GM23338 (cell line): Measurements from ENCODE around the gene TTC39A. TPM values are rescaled to one million over a fixed set of nuclear protein-coding genes. Genes with fewer than 3 reads are reported as not detected.

Source experiments
- ATAC-seq: fragments of 200-7000 bp; cut with Tn5 transposase; 3 replicates; pipeline ENCODE4 v1.9.1; 2020
- DNase-seq: peaks from one replicate; pipeline ENCODE4 v3.0.0-alpha.2; 2015; ENCODE audit warnings: low spot score
- H2AFZ ChIP-seq: fragments of 200-600 bp; sonication (generic); 2 replicates; pipeline ENCODE4 v1.8.0; 2016; ENCODE audit warnings: antibody characterized with exemption, mild to moderate bottlenecking, moderate library complexity
- H3F3A ChIP-seq: fragments of 200-600 bp; sonication (generic); replicated peaks from 2 replicates; pipeline ENCODE4 v1.8.0; 2017; ENCODE audit warnings: antibody characterized with exemption, mixed run types, low read depth
- H3K27ac ChIP-seq: fragments of 200-600 bp; sonication (generic); 2 replicates; pipeline ENCODE4 v1.6.1; 2016; ENCODE audit warnings: low read depth
- H3K27me3 ChIP-seq: fragments of 200-600 bp; sonication (generic); 2 replicates; pipeline ENCODE4 v1.8.0; 2016; ENCODE audit warnings: mild to moderate bottlenecking, mixed run types, moderate library complexity; ENCODE audit not compliant: insufficient read depth
- H3K36me3 ChIP-seq: fragments of 200-600 bp; sonication (generic); 2 replicates; pipeline ENCODE4 v1.8.0; 2016; ENCODE audit warnings: mild to moderate bottlenecking; ENCODE audit not compliant: insufficient read depth
- H3K4me1 ChIP-seq: fragments of 200-600 bp; sonication (generic); 2 replicates; pipeline ENCODE4 v1.8.0; 2016; ENCODE audit warnings: mild to moderate bottlenecking, moderate library complexity; ENCODE audit not compliant: insufficient read depth
- H3K4me2 ChIP-seq: fragments of 200-600 bp; sonication (generic); 2 replicates; pipeline ENCODE4 v1.7.1; 2017; ENCODE audit warnings: mixed run types
- H3K4me3 ChIP-seq: fragments of 200-600 bp; sonication (generic); 2 replicates; pipeline ENCODE4 v1.6.1; 2016; ENCODE audit warnings: mixed run types
- H3K79me2 ChIP-seq: fragments of 200-600 bp; sonication (generic); replicated peaks from 2 replicates; pipeline ENCODE4 v1.8.0; 2017; ENCODE audit warnings: mild to moderate bottlenecking; ENCODE audit not compliant: insufficient read depth
- H3K9me2 ChIP-seq: fragments of 200-600 bp; sonication (generic); 2 replicates; pipeline ENCODE4 v1.8.0; 2017; ENCODE audit not compliant: insufficient read depth
- H4K20me1 ChIP-seq: fragments of 200-600 bp; sonication (generic); replicated peaks from 2 replicates; pipeline ENCODE4 v1.8.0; 2017; ENCODE audit warnings: mild to moderate bottlenecking; ENCODE audit not compliant: insufficient read depth
- H3K27ac Mint-ChIP-seq: 2 replicates; pipeline ENCODE4 v1.8.0; 2020; ENCODE audit warnings: inconsistent platforms, mild to moderate bottlenecking, moderate library complexity, mixed read lengths
- H3K27me3 Mint-ChIP-seq: 3 replicates; pipeline ENCODE4 v1.8.0; 2022; ENCODE audit warnings: low read depth, mild to moderate bottlenecking, moderate library complexity, mixed read lengths, inconsistent platforms; ENCODE audit not compliant: insufficient read depth, poor library complexity
- H3K36me3 Mint-ChIP-seq: 3 replicates; pipeline ENCODE4 v1.8.0; 2021; ENCODE audit warnings: low read depth, mild to moderate bottlenecking, inconsistent platforms, moderate library complexity, mixed read lengths
- H3K4me1 Mint-ChIP-seq: 3 replicates; pipeline ENCODE4 v1.8.0; 2020; ENCODE audit warnings: mild to moderate bottlenecking, inconsistent platforms, mixed read lengths
- H3K4me3 Mint-ChIP-seq: 3 replicates; pipeline ENCODE4 v1.8.0; 2021; ENCODE audit warnings: moderate library complexity, mild to moderate bottlenecking, inconsistent platforms, mixed read lengths
- H3K9me3 Mint-ChIP-seq: 3 replicates; pipeline ENCODE4 v1.8.0; 2020; ENCODE audit warnings: moderate library complexity, mild to moderate bottlenecking, inconsistent platforms, mixed read lengths
- ETS1 ChIP-seq: IDR thresholded peaks from 2 replicates; pipeline ENCODE4 v1.6.1; 2016; ENCODE audit warnings: antibody characterized with exemption
- EZH2phosphoT487 ChIP-seq: fragments of 200-600 bp; sonication (generic); IDR thresholded peaks from one replicate; pipeline ENCODE4 v1.8.1; 2018; ENCODE audit warnings: antibody characterized with exemption; ENCODE audit not compliant: unreplicated experiment
- JUNB ChIP-seq: IDR thresholded peaks from one replicate; pipeline ENCODE4 v1.6.1; 2016; ENCODE audit warnings: antibody characterized with exemption; ENCODE audit not compliant: unreplicated experiment
- POLR2AphosphoS5 ChIP-seq: IDR thresholded peaks from 2 replicates; pipeline ENCODE4 v1.6.1; 2016; ENCODE audit warnings: antibody characterized with exemption, low read depth
- ZNF114 ChIP-seq: fragments of 250-450 bp; sonication (Bioruptor Pico); IDR thresholded peaks from 2 replicates; pipeline ENCODE4 v1.5.0; 2020; ENCODE audit warnings: mild to moderate bottlenecking, moderate library complexity
- ZNF331 ChIP-seq: fragments of 250-450 bp; sonication (Bioruptor Pico); IDR thresholded peaks from 2 replicates; pipeline ENCODE4 v1.5.0; 2020; ENCODE audit warnings: low read depth, mild to moderate bottlenecking, moderate library complexity
- ZNF462 ChIP-seq: fragments of 250-450 bp; sonication (Bioruptor Pico); IDR thresholded peaks from 2 replicates; pipeline ENCODE4 v1.5.0; 2020; ENCODE audit warnings: mild to moderate bottlenecking, moderate library complexity
- polyA plus RNA-seq: library from polyadenylated mRNA; unstranded; fragments of >200 nt; fragmentation: Nextera tagmentation; extraction: Ambion mirVana; gene quantifications from 2 replicates; pipeline ENCODE4 v1.2.1, GENCODE V29; 2016
- total RNA-seq: library from RNA; depleted of rRNA; stranded (reverse); fragments of >200 nt; shearing (Covaris generic); gene quantifications from 2 replicates; pipeline ENCODE4 v1.2.3, GENCODE V29; 2014
- TF ChIP-seq, protein P1 (sequence below): IDR thresholded peaks from one replicate; pipeline ENCODE4 v1.6.1; 2018; ENCODE audit warnings: antibody characterized with exemption; ENCODE audit not compliant: unreplicated experiment

The TTC39A gene
- total and polyA plus RNA-seq, 2 experiments from 2014 or later = 2.3 to 7.1 TPM

- H3K4me2 ChIP-seq = no peak overlapping the region
- no peak overlapping the region for H3K27ac ChIP-seq
- H3F3A ChIP-seq = no peaks in the 10 kb centered on the region
- H2AFZ ChIP-seq = no peak overlapping the region
- no peaks in the 10 kb centered on the region for H3K36me3 ChIP-seq
- H3K79me2 ChIP-seq = peaks cover 83% of the 10 kb centered on the region
- H3K4me1 ChIP-seq = peaks cover 14% of the 10 kb centered on the region
- TF ChIP-seq POLR2AphosphoS5 (no peak), JUNB (no peak), EZH2phosphoT487 (no peak), ETS1 (no peak), ZNF462 (no peak), ZNF331 (CRISPR knock-in tag) (no peak), ZNF114 (CRISPR knock-in tag) (no peak)
- TF ChIP-seq, protein P1, sequence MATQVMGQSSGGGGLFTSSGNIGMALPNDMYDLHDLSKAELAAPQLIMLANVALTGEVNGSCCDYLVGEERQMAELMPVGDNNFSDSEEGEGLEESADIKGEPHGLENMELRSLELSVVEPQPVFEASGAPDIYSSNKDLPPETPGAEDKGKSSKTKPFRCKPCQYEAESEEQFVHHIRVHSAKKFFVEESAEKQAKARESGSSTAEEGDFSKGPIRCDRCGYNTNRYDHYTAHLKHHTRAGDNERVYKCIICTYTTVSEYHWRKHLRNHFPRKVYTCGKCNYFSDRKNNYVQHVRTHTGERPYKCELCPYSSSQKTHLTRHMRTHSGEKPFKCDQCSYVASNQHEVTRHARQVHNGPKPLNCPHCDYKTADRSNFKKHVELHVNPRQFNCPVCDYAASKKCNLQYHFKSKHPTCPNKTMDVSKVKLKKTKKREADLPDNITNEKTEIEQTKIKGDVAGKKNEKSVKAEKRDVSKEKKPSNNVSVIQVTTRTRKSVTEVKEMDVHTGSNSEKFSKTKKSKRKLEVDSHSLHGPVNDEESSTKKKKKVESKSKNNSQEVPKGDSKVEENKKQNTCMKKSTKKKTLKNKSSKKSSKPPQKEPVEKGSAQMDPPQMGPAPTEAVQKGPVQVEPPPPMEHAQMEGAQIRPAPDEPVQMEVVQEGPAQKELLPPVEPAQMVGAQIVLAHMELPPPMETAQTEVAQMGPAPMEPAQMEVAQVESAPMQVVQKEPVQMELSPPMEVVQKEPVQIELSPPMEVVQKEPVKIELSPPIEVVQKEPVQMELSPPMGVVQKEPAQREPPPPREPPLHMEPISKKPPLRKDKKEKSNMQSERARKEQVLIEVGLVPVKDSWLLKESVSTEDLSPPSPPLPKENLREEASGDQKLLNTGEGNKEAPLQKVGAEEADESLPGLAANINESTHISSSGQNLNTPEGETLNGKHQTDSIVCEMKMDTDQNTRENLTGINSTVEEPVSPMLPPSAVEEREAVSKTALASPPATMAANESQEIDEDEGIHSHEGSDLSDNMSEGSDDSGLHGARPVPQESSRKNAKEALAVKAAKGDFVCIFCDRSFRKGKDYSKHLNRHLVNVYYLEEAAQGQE = no peak
- Mint-ChIP-seq H3K36me3 (no peaks in the 10 kb centered on the region), H3K27me3 (peaks cover 3% of the 10 kb centered on the region), H3K4me1 (peaks cover 25% of the 10 kb centered on the region), H3K9me3 (no peaks in the 10 kb centered on the region), H3K4me3 (no peak overlapping the region), H3K27ac (no peak overlapping the region; the same call in 1 of the 2 replicates)
- DNase-seq (no peak), ATAC-seq (no peak)
- H3K9me2 ChIP-seq = no peaks in the 10 kb centered on the region
- peaks cover 26% of the 10 kb centered on the region for H4K20me1 ChIP-seq
- H3K27me3 ChIP-seq = no peaks in the 10 kb centered on the region
- no peak overlapping the region for H3K4me3 ChIP-seq
Observed at GRCh38 chr1:51263147-51263877, 67.0 kb downstream of the TTC39A start.
